GM18505 (cell line): ENCODE results near the gene AAK1.
"Not testable (repeated sequence)": the region's sequence is repeated elsewhere in the genome, so short reads cannot be mapped to it uniquely, and the experiment has no call there.

Experiments used
- ATAC-seq: cut with Tn5 transposase; IDR thresholded peaks from one replicate; pipeline ENCODE4 v1.9.1; 2021; ENCODE audit not compliant: unreplicated experiment
- POLR2A ChIP-seq: IDR thresholded peaks from 4 replicates; pipeline ENCODE4 v1.6.1; 2011; ENCODE audit warnings: borderline replicate concordance; ENCODE audit not compliant: insufficient read depth, insufficient read length; ENCODE audit errors: extremely low read depth

The AAK1 gene

DNA sequence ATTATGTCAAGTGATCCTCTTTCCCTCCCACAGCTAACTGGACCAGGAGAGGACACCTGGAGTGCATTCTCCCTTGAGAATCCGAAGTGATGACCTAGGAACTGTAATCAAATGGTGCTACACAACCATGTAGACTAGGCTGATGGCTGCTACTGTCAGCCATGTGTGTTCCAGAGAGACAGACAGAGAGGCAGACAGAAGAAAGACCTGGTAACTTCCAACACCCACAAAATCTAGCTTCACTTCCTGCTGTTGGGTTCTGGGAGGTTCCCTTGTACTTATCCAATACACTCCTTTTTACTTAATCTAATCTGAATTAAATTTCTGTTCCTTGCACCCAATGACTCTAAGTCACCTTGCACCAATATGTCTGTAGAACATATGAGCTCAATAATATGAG is 72.3 kb downstream of the AAK1 start:
- no peak for TF ChIP-seq POLR2A
- no peak for ATAC-seq

DNA sequence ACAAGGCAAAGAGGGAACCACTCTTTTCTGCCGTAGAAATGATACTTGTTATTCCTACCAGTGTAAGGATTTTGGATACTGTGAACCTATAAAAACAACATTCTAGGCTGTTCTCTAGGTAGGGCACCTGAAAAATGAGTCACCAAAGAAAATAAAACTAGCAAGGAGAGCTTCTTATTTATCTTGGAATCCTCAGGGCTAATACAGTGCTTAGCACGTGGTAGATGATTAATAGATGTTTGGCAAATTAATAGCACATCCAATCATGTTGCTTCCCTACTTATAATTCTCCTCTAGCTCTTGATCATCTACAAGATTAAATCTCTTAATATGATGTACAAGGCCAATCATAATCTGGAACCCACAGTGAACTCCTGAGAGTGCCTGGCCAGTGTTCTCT is 73.1 kb downstream of the AAK1 start:
- ATAC-seq, result no peak

DNA sequence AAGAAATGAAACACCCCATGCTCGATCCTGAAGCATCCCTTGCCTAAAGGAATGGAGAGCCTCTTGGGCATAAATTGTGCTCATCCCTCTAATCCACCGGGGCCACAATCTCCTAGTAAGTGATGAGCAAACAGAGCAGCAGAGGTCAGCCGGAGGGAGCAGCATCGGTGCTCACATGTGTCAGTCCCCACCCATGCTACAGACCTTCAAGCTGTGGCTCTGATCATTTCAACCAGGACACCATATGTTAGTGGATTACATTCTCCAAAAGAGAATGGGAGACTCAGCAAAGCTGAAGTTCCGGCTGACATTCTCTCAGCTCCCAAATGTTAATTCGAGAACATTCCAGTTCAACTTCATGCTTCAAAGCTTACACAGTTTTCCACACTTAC is 75.6 kb downstream of the AAK1 start:
- no peak for ATAC-seq
- TF ChIP-seq POLR2A, result no peak

More for the DNA sequence above, 73.1 kb downstream of the AAK1 start:
- no peak for TF ChIP-seq POLR2A

DNA sequence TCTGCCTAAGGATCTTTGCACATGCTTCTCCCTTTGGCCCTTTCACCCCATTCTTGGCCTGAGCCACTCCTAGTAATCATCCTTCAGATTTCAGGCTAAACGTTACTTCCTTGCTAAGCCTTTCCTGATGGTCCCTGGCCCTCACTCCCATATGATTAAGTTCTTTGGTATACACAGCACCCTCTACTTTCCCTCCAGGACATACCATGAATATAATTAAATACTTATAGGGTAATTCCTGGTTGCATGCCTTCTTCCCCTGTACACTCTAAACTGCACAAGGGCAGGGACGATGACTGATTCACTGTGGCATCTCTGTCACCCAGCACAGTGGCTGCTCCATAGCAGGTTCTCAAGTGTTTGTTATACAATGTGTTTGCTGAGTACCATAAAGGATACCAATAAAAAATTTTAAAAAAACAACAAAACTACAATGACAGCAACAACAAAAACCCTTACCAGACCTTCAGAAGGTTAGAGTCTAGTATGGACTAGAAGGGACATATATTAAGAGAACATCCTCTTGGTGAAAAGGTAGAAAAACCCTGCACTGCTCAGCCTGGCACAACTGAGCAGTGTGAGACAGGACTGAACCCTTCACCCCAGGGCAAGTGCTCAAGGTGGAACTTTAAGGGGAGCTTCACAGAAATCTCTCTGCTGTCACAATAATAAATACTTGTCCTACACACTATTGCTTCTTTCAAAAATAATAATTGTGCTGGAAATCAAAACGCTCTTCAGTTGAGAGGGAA is 76.2 kb downstream of the AAK1 start:
- no peak for ATAC-seq
- TF ChIP-seq POLR2A, result no peak

DNA sequence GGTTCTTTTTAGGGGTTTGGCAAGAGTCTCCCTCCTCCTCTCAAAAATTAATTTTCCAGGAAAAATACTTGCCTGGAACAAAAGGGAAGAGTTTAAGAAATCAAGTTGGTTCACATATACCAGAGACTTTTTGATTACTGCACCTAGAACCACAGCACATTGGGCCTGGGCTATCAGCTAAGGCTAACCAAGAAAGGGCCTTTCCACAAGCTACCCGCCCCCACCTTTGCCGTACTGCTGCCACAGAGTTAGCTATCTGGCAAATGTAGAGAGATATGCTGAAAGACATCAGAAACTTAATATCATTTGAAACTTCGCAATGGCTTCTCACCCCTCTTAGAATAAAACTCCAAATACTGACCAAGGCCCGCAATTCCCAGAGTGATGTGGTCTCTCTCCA is 76.9 kb downstream of the AAK1 start:
- no peak for TF ChIP-seq POLR2A
- ATAC-seq, result no peak

DNA sequence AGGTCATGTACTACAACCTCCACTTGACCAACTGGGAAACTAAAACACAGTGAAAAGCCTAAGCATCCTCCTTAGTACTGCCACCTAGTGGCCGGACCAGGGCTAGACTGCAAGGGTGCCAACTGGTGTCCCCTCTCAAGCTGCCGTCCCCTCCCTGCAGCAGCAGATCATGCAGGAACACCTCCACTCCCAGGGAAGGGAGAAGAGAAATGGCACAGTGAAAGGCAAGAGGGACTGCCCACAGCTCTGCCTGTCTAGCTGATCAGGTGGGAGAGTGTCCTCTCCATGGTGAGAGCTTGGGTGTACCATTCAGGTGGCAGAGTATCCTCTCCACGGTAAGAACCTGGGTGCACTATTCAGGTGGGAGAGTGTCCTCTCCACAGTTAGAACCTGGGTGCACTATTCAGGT is 78.1 kb downstream of the AAK1 start:
- no peak for ATAC-seq

DNA sequence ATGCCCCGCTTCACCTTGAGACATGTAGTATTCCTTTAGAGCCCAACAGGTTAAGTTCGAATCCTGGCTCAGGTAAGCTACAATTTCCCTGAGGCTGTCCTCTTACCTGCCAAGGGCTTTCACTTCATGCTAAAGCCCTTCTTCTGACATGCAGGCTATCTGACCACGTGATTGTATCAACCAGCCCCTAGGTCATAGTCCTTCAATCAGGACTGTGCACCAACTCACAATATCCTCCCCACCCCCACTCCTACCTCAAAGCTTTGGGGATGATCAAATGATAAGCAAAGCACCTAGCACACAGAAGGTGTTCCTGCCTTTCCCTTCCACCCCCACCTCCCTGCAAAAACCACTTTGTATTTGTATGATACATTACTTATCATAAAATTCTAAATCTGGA is 78.9 kb downstream of the AAK1 start:
- no peak for TF ChIP-seq POLR2A
- ATAC-seq, result no peak

More for the DNA sequence above, 78.1 kb downstream of the AAK1 start:
- no peak for TF ChIP-seq POLR2A

DNA sequence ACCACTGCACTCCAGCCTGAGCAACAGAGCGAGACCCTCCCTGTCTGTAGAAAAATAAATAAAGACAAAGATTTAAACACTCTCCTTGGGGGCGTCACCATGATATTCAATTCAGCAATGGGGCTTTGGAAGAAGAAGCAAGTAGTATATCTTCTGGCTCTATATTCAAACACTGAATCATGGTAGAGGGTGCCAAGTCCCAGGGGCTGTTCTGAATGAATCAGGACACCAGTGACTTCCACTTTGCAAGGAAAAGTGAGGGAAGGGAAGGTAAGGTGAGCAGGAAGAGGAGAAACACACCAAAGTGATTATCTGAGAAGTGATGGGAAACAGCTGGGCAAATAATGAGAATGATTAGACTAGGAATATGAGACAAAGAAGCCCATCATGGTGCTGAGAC is 80.5 kb downstream of the AAK1 start:
- ATAC-seq, result no peak
- no peak for TF ChIP-seq POLR2A

DNA sequence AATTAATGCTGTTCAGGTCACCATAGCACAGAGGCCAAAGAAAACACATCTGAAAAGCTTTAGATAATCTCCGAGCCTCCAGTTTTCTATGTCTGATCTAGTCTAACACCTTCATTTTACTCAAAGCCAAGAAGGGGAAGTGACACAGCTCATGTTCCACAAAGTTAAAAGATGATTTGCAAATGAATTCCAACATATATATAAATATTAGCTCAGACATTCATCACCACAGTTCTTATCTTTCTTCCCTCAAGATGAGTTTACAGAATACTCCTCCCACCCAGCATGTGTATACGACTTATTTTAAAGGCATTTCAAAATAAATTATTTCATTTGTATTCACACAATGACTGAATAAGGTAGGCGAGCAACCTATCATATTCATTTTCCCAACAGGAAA is 82.4 kb downstream of the AAK1 start:
- ATAC-seq, result no peak
- TF ChIP-seq POLR2A, result no peak

DNA sequence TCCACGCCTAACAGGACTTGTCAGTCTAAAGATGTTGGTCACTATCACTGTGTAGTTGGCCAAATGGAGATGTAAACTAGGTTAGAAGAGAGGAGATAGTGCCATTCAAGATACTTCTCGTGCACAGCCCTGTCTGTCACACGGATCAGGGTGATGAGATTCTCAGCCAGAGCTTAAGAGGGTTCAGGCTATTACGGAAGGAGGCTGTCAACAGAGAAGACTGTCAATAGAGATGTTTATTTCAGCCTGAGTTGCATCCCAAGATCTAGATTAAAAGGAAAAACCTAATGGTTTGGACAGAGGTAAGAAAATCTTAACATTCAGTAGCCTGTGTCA is 83.4 kb downstream of the AAK1 start:
- no peak for ATAC-seq
- no peak for TF ChIP-seq POLR2A

DNA sequence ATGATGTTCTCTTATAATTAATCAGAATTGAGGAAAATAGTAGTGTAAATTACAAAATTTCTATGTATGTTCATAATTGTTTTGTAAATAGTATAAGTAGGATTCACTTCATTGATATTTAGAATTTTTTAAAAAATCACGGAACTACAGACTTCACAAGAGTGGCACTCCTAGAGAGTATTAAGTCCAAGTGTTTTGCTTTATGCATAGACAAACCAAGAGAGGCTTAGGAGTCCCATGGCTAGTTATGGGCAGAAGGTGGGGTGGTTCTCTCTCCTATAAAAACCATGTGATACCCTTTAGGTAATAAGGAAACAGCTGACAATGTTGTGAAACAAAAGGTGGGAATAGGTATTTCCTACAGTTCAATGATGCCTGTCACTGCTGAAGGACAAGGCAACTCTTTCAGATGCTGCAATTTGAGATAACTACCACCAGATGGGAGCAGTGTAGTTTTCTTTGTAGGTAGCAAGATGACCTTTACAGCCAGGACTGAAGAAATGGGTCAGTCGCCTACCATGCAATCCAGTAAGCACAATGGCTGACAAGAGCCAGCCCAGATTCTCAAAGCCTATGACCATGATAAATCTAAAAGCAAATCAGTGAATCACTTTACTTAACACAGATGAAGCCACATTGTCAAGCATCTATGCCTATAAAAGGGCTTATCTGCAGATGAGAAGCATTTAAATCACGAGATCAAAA is 83.9 kb downstream of the AAK1 start:
- TF ChIP-seq POLR2A, result no peak
- ATAC-seq, result no peak

DNA sequence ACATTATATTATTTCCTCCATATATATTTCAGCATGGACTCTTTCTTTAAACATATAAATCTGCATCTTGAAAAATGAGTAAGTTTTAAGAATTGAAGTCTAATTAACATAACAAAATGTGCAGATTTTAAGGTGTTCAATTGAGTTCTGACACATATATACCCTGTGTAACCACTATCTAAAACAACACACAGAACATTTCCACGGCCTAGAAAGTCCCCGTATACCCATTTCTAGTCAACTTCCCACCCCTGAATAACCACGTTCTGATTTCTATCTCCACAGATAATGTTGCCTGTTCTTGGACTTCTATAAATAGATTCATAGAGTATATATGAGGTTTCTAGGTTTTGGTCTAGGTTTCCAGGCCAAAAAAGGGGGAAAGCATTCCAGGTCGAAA is 87.5 kb downstream of the AAK1 start:
- no peak for ATAC-seq
- TF ChIP-seq POLR2A, result no peak

DNA sequence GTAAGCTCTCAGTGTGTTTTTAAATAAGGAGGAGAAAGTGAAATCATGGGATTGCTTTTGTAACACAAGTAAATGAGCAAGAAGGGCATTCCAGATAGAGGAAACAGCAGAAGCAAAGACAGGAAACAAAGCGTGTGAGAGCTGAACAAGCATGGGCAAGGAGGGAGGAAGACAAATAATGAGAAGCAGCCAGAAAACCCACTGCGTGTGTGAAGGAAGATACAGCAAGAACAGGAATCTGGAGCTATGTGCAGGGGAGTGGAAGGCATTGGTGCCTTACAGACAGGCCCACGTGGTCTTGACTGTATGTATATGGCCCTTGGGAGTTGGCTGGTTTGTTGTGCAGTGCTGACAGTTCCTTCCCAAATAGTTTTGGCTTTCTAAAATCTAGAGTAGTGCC is 88.6 kb downstream of the AAK1 start:
- no peak for ATAC-seq
- no peak for TF ChIP-seq POLR2A

DNA sequence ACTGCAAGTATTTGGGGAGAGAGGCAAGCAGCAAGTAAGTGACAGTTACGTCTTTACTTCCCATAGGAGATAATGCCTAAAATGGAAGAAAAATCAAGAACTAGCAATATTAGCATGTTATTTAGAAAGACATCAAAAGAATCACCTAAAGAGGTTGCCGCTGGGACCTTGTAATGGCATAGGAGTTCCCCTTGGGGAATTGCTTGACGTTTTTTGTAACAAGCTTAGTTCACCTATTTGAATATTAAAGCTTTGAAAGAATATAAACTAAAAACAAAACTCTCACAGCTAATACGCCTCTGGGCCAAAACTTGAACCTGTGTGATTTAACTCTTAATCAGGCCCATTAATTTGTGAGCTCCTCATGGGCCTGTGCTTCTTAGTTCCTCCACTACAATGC is 89.0 kb downstream of the AAK1 start:
- TF ChIP-seq POLR2A, result no peak
- no peak for ATAC-seq

DNA sequence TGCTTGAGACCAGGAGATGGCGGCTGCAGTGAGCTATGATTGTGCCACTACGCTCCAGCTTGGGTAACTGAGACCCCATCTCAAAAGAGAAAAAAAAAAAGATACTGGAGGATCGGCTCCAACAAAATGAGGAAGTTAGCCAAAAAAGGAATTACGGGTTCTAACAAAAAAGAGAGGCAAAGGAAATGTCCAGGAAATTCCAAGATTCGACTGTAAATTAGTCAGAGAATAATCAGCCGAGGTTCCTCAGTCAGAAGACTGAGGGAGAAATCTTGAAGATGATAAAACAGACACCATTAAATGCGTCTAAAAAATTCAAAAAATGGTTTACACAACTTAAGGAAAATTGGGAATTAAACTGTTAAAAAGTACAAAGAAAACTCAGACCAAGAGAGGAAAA is 89.5 kb downstream of the AAK1 start:
- TF ChIP-seq POLR2A, result no peak
- no peak for ATAC-seq

DNA sequence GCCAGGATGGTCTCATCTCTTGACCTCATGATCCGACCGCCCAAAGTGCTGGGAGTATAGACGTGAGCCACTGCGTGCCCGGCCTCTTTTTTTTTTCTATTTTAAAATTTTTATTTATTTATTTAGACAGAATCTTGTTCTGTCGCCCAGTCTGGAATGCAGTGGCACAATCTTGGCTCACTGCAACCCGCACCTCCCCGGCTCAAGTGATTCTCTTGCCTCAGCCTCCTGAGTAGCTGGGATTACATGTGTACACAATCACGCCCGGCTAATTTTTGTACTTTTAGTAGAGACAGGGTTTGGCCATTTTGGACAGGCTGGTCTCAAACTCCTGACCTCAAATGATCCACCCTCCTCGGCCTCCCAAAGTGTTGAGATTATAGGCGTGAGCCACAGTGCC is 93.0 kb downstream of the AAK1 start:
- ATAC-seq, result not testable (repeated sequence)

DNA sequence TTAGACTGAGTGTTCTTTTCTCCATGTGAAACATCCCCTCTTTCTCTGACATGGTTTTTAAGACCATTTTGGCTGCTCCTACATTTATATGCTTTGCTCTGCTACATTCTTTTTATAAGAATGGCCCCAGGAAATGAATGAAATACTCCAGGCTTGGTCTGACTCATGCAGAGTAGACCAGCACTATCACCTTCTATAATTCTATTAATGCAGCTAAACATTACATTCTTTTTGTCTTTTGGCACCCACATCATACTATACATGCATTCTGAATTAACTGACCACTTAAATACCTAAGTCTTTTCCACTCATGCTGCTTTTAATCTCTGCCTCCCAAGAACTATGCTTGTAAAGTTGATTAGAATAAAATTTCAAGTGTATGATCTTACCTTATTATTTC is 94.1 kb downstream of the AAK1 start:
- no peak for TF ChIP-seq POLR2A
- ATAC-seq, result no peak
